Measurements from ENCODE around the gene TACC2. TPM values are rescaled to one million over a fixed set of nuclear protein-coding genes. Genes with fewer than 3 reads are reported as not detected.

TACC2 gene
- total and polyA plus RNA-seq, 2 donors (not counting 3 experiments of a cell fraction or from before 2014, with no cell fraction given): 14.4 to 46.2 TPM

DNA sequence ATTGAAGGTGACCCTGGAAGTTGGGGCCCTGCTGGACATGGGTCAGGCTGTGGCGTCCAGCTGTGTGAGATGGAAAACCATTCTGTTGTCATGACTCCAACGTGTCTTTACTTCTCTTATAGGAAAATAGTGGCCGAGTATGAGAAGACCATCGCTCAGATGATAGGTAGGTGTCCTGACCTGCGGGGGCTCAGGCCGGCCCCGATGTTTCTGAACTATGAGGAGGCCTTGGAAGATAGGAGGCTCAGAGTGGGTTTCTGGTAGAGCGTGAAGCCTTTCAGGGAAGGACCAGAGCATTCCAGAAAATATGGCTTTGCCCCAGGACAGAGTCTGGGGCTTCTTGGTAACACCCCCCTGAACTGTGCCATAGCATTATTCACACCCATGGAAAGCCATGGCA is 252.9 kb downstream of the TACC2 start:
- no peaks in the 10 kb centered on the region for H3K79me2 ChIP-seq (ENCODE audit: control insufficient read depth, insufficient read depth, low read length)
- POLR2A ChIA-PET: no interaction called here
- H3K4me3 ChIP-seq (replicated peaks in 1 of 3; ENCODE audit: insufficient read depth in 1 of 3, low read depth in 1 of 3, low read length in 3 of 3): no peak overlapping the region
- no peaks in the 10 kb centered on the region for H4K20me1 ChIP-seq (replicated peaks; ENCODE audit: control insufficient read depth, extremely low read depth, insufficient read depth, low read length)
- H3K27ac ChIP-seq (ENCODE audit: insufficient read depth, low read depth, low read length): no peak overlapping the region
- intact Hi-C loops (cut with micrococcal nuclease) (no loop called here), dilution Hi-C loops (cut with MboI; ENCODE audit: extremely low pct_ligation_motif_present, low sequenced_read_pairs) (no loop called here)
- peaks cover 3 to 10% of the 10 kb centered on the region in 2 experiments for H3K36me3 ChIP-seq (ENCODE audit: control insufficient read depth in 2 of 2, extremely low read depth in 1 of 2, insufficient read depth in 2 of 2, low read length in 2 of 2)
- no peak overlapping the region for H3K9ac ChIP-seq (replicated peaks; ENCODE audit: extremely low read depth, insufficient read depth, low read length)
- TF ChIP-seq FOS (IDR thresholded peaks at IDR 0.05; ENCODE audit: borderline replicate concordance, insufficient read depth, low read length) (no peak), EZH2 (IDR thresholded peaks at IDR 0.05; ENCODE audit: borderline replicate concordance, low read depth, low read length, severe bottlenecking) (no peak), POLR2AphosphoS5 (IDR thresholded peaks at IDR 0.05; ENCODE audit: insufficient read depth, low read depth, low read length) (no peak), GATA2 (IDR thresholded peaks at IDR 0.05; ENCODE audit: insufficient read depth, insufficient read length, low read depth, low read length) (no peak), JUN (IDR thresholded peaks at IDR 0.05; ENCODE audit: borderline replicate concordance, insufficient read depth, insufficient read length, low read depth) (no peak), POLR2A (IDR thresholded peaks at IDR 0.05; ENCODE audit: low read depth, low read length) (no peak), MYC (IDR thresholded peaks at IDR 0.05; ENCODE audit: low read depth, low read length) (no peak)
- TF ChIP-seq, protein P1, sequence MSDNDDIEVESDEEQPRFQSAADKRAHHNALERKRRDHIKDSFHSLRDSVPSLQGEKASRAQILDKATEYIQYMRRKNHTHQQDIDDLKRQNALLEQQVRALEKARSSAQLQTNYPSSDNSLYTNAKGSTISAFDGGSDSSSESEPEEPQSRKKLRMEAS (IDR thresholded peaks at IDR 0.05; ENCODE audit: insufficient read depth, insufficient read length): no peak
- TF ChIP-seq, protein P2, sequence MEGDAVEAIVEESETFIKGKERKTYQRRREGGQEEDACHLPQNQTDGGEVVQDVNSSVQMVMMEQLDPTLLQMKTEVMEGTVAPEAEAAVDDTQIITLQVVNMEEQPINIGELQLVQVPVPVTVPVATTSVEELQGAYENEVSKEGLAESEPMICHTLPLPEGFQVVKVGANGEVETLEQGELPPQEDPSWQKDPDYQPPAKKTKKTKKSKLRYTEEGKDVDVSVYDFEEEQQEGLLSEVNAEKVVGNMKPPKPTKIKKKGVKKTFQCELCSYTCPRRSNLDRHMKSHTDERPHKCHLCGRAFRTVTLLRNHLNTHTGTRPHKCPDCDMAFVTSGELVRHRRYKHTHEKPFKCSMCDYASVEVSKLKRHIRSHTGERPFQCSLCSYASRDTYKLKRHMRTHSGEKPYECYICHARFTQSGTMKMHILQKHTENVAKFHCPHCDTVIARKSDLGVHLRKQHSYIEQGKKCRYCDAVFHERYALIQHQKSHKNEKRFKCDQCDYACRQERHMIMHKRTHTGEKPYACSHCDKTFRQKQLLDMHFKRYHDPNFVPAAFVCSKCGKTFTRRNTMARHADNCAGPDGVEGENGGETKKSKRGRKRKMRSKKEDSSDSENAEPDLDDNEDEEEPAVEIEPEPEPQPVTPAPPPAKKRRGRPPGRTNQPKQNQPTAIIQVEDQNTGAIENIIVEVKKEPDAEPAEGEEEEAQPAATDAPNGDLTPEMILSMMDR (IDR thresholded peaks at IDR 0.05; ENCODE audit: extremely low read depth in 1 of 2, insufficient read depth in 1 of 2, low read depth in 1 of 2, low read length in 2 of 2): no peak
- no TSS peak for BruUV-seq (replicated peaks)
- H2AFZ ChIP-seq (ENCODE audit: low read depth, low read length): no peak overlapping the region
- no peaks in the 10 kb centered on the region for H3K27me3 ChIP-seq (ENCODE audit: control insufficient read depth in 2 of 2, insufficient read depth in 2 of 2, low read length in 2 of 2)
- H3K4me2 ChIP-seq (ENCODE audit: insufficient read depth, low read length): no peak overlapping the region
- no peak for FAIRE-seq
- no peaks in the 10 kb centered on the region for H3K9me3 ChIP-seq (replicated peaks; ENCODE audit: control insufficient read depth, insufficient read depth, low read length)
- CTCF ChIA-PET: no interaction called here
- no peaks in the 10 kb centered on the region for H3K9me1 ChIP-seq (replicated peaks; ENCODE audit: control insufficient read depth, extremely low read depth, insufficient read depth, low read length)
- DNase-seq (ENCODE audit: low read depth, low spot score): no peak
- no peaks in the 10 kb centered on the region for H3K4me1 ChIP-seq (ENCODE audit: control insufficient read depth, extremely low read depth, insufficient read depth, low read length)
